ENCODE measurements around the gene SPIN1. TPM values are rescaled to one million over a fixed set of nuclear protein-coding genes. Genes with fewer than 3 reads are reported as not detected.

SPIN1 gene
- total and polyA plus RNA-seq, 2 donors (not counting 3 experiments of a cell fraction or from before 2014, with no cell fraction given) = 38.1 to 56.8 TPM

- POLR2A ChIA-PET = no interaction called here
- no peaks in the 10 kb centered on the region for H3K36me3 ChIP-seq (ENCODE audit: control insufficient read depth in 2 of 2, extremely low read depth in 1 of 2, insufficient read depth in 2 of 2, low read length in 2 of 2)
- no peak for FAIRE-seq
These were observed 33.1 kb downstream of the SPIN1 start for GRCh38 chr9:88421348-88421747.

More at GRCh38 chr9:88421348-88421747, 33.1 kb downstream of the SPIN1 start:
- no peak overlapping the region for H2AFZ ChIP-seq (ENCODE audit: low read depth, low read length)
- no peak for TF ChIP-seq POLR2AphosphoS5 (IDR thresholded peaks at IDR 0.05; ENCODE audit: insufficient read depth, low read depth, low read length)
- TF ChIP-seq JUN (IDR thresholded peaks at IDR 0.05; ENCODE audit: borderline replicate concordance, insufficient read depth, insufficient read length, low read depth) = no peak
- no peak for TF ChIP-seq MAX (IDR thresholded peaks at IDR 0.05; ENCODE audit: insufficient read depth, insufficient read length)
- no peak for TF ChIP-seq EZH2 (IDR thresholded peaks at IDR 0.05; ENCODE audit: borderline replicate concordance, low read depth, low read length, severe bottlenecking)
- TF ChIP-seq GATA2 (IDR thresholded peaks at IDR 0.05; ENCODE audit: insufficient read depth, insufficient read length, low read depth, low read length) = no peak
- TF ChIP-seq POLR2A (IDR thresholded peaks at IDR 0.05; ENCODE audit: low read depth, low read length) = no peak
- TF ChIP-seq MYC (IDR thresholded peaks at IDR 0.05; ENCODE audit: low read depth, low read length) = no peak
- no peak for TF ChIP-seq CTCF (IDR thresholded peaks at IDR 0.05; ENCODE audit: extremely low read depth in 1 of 2, insufficient read depth in 1 of 2, low read depth in 1 of 2, low read length in 2 of 2)
- H3K4me1 ChIP-seq (ENCODE audit: control insufficient read depth, extremely low read depth, insufficient read depth, low read length) = no peaks in the 10 kb centered on the region
- no peak overlapping the region for H3K9ac ChIP-seq (replicated peaks; ENCODE audit: extremely low read depth, insufficient read depth, low read length)
- no peak for DNase-seq (ENCODE audit: low read depth, low spot score)
- CTCF ChIA-PET = interaction anchor here (1.2 to 1.3 kb wide), 2 partner anchors 12 to 33 kb away, joined by 3 to 4 read pairs; no protein-coding TSS in a partner anchor
- H3K4me3 ChIP-seq (replicated peaks in 1 of 3; ENCODE audit: insufficient read depth in 1 of 3, low read depth in 1 of 3, low read length in 3 of 3) = no peak overlapping the region
- no peak overlapping the region for H3K27ac ChIP-seq (ENCODE audit: insufficient read depth, low read depth, low read length)
- peaks cover 68% of the 10 kb centered on the region for H3K79me2 ChIP-seq (ENCODE audit: control insufficient read depth, insufficient read depth, low read length)
- no TSS peak for BruUV-seq (replicated peaks)
- H3K9me3 ChIP-seq (replicated peaks; ENCODE audit: control insufficient read depth, insufficient read depth, low read length) = peaks cover 3% of the 10 kb centered on the region
- H3K9me1 ChIP-seq (replicated peaks; ENCODE audit: control insufficient read depth, extremely low read depth, insufficient read depth, low read length) = no peaks in the 10 kb centered on the region
- intact Hi-C loops (cut with micrococcal nuclease) = no loop called here
- dilution Hi-C loops (cut with MboI; ENCODE audit: extremely low pct_ligation_motif_present, low sequenced_read_pairs) = no loop called here
- H3K4me2 ChIP-seq (ENCODE audit: insufficient read depth, low read length) = no peak overlapping the region
- H4K20me1 ChIP-seq (replicated peaks; ENCODE audit: control insufficient read depth, extremely low read depth, insufficient read depth, low read length) = no peaks in the 10 kb centered on the region
- no peaks in the 10 kb centered on the region for H3K27me3 ChIP-seq (ENCODE audit: control insufficient read depth in 2 of 2, insufficient read depth in 2 of 2, low read length in 2 of 2)
